IPS DF 4.7 (cell line): Measurements from ENCODE around the gene NLGN1.
"Not testable (repeated sequence)": the region's sequence is repeated elsewhere in the genome, so short reads cannot be mapped to it uniquely, and the experiment has no call there.

Experiments
- DNase-seq: peaks from one replicate; pipeline ENCODE4 v3.0.0-alpha.2; 2013; ENCODE audit warnings: low spot score; ENCODE audit errors: extremely low read depth

Gene NLGN1

GRCh38 chr3:174153871-174154270 lies 756.3 kb downstream of the NLGN1 start:
- no peak for DNase-seq

- DNase-seq, result no peak
Observed at GRCh38 chr3:174156200-174156599, 758.7 kb downstream of the NLGN1 start.

GRCh38 chr3:174158674-174159073 lies 761.1 kb downstream of the NLGN1 start:
- no peak for DNase-seq

GRCh38 chr3:174159604-174160003 lies 762.1 kb downstream of the NLGN1 start:
- DNase-seq, result no peak

GRCh38 chr3:174162550-174162949 lies 765.0 kb downstream of the NLGN1 start:
- no peak for DNase-seq

GRCh38 chr3:174168026-174168425 lies 770.5 kb downstream of the NLGN1 start:
- no peak for DNase-seq

- no peak for DNase-seq
Observed at GRCh38 chr3:174168538-174169254, 771.2 kb downstream of the NLGN1 start.

- no peak for DNase-seq
Observed at GRCh38 chr3:174169736-174170135, 772.2 kb downstream of the NLGN1 start.

GRCh38 chr3:174170248-174170647 lies 772.7 kb downstream of the NLGN1 start:
- DNase-seq, result no peak

- DNase-seq, result no peak
Observed at GRCh38 chr3:174186377-174186989, 788.9 kb downstream of the NLGN1 start.

- no peak for DNase-seq
Observed at GRCh38 chr3:174191380-174191779, 793.8 kb downstream of the NLGN1 start.

GRCh38 chr3:174191895-174192294 lies 794.4 kb downstream of the NLGN1 start:
- no peak for DNase-seq

GRCh38 chr3:174192471-174192870 lies 794.9 kb downstream of the NLGN1 start:
- DNase-seq, result no peak

GRCh38 chr3:174193604-174194003 lies 796.1 kb downstream of the NLGN1 start:
- no peak for DNase-seq

- DNase-seq, result no peak
Observed at GRCh38 chr3:174197416-174197815, 799.9 kb downstream of the NLGN1 start.

- DNase-seq, result no peak
Observed at GRCh38 chr3:174198199-174198598, 800.7 kb downstream of the NLGN1 start.

- DNase-seq, result no peak
Observed at GRCh38 chr3:174199696-174200095, 802.2 kb downstream of the NLGN1 start.

- no peak for DNase-seq
Observed at GRCh38 chr3:174202116-174202515, 804.6 kb downstream of the NLGN1 start.

- no peak for DNase-seq
Observed at GRCh38 chr3:174202561-174202960, 805.0 kb downstream of the NLGN1 start.

- no peak for DNase-seq
Observed at GRCh38 chr3:174204765-174205164, 807.2 kb downstream of the NLGN1 start.

GRCh38 chr3:174206607-174207192 lies 809.2 kb downstream of the NLGN1 start:
- no peak for DNase-seq

- DNase-seq, result no peak
Observed at GRCh38 chr3:174208161-174208560, 810.6 kb downstream of the NLGN1 start.

GRCh38 chr3:174211896-174212295 lies 814.4 kb downstream of the NLGN1 start:
- not testable (repeated sequence) for DNase-seq
